ENCODE results near the gene RNF126. TPM values are rescaled to one million over a fixed set of nuclear protein-coding genes. Genes with fewer than 3 reads are reported as not detected.
A peak's percentile ranks its signal among the peaks of the same experiment; 100 is the strongest.

Gene RNF126
- total RNA-seq (2021; ENCODE audit: unreplicated experiment) (61.2 TPM), Bru-seq, nascent RNA (percentile 58 among the genes with signal in this experiment), BruChase-seq, experiment 1, labeled RNA remaining after a 2-hour chase (percentile 60 among the genes with signal in this experiment), BruChase-seq, experiment 2, labeled RNA remaining after a 6-hour chase (percentile 71 among the genes with signal in this experiment)
- 80.4 TPM for polyA plus RNA-seq (2012; ENCODE audit: insufficient read length)
- long read RNA-seq, transcript RNF126-201 (9 exons, 1,694 nt), result major isoform, 74 of 182 reads
- long read RNA-seq, transcript RNF126-203 (9 exons, 963 nt), result minor isoform, 7 of 182 reads
- long read RNA-seq, partial matches to known transcripts, result 19 of 182 reads
- long read RNA-seq, other reads (novel, unspliced or antisense), result 76 of 182 reads

GRCh38 chr19:662962-663681 lies at the start of gene RNF126:
TSS of gene RNF126 (minus strand) at chr19:663214. CDS start at chr19:663121, 93 bp downstream.
- Histone ChIP-seq H3K27ac (ENCODE audit: low read length) (peak within 1 kb of the TSS; percentile 80), H3K9me3 (ENCODE audit: control insufficient read depth, insufficient read depth, low read depth, low read length) (no peaks in the 10 kb centered on the region), H3K4me3 (ENCODE audit: low read depth in 2 of 2, low read length in 2 of 2) (peak within 1 kb of the TSS; percentile 58 to 78), H3K27me3 (ENCODE audit: control insufficient read depth, insufficient read depth, low read length) (no peaks in the 10 kb centered on the region), H3K4me1 (ENCODE audit: control insufficient read depth, insufficient read depth, low read length) (no peaks in the 10 kb centered on the region; the same call in 1 of the 2 replicates), H3K36me3 (ENCODE audit: control insufficient read depth, insufficient read depth, low read length) (no peaks in the 10 kb centered on the region; the same call in 1 of the 2 replicates)
- ATAC-seq (peak; percentile 84), DNase-seq (ENCODE audit: low read depth, low spot score) (no peak)
- intact Hi-C loops (cut with micrococcal nuclease; ENCODE audit: unreplicated experiment) (no loop called here), in situ Hi-C loops (cut with HindIII; ENCODE audit: low pct_unique_long_range_greater_than_20kb, low sequenced_read_pairs) (no loop called here)
- ChIA-PET CTCF (interaction anchor here (1.5 kb wide), 1 partner anchor 79 kb away, joined by 3 read pairs; no protein-coding TSS in a partner anchor), POLR2A (interaction anchor here (0.6 kb wide), 1 partner anchor 53 kb away, joined by 3 read pairs; no protein-coding TSS in a partner anchor)
- no TSS peak for BruUV-seq (replicated peaks)
- TF ChIP-seq POLR2AphosphoS5 (IDR thresholded peaks at IDR 0.05; ENCODE audit: low read depth, low read length) (peak; percentile 22; the same call in 1 of the 2 replicates), SIN3A (IDR thresholded peaks at IDR 0.05; ENCODE audit: borderline replicate concordance, insufficient read depth, low read depth, low read length) (no peak; the same call in 1 of the 2 replicates)
- TF ChIP-seq, protein P1, sequence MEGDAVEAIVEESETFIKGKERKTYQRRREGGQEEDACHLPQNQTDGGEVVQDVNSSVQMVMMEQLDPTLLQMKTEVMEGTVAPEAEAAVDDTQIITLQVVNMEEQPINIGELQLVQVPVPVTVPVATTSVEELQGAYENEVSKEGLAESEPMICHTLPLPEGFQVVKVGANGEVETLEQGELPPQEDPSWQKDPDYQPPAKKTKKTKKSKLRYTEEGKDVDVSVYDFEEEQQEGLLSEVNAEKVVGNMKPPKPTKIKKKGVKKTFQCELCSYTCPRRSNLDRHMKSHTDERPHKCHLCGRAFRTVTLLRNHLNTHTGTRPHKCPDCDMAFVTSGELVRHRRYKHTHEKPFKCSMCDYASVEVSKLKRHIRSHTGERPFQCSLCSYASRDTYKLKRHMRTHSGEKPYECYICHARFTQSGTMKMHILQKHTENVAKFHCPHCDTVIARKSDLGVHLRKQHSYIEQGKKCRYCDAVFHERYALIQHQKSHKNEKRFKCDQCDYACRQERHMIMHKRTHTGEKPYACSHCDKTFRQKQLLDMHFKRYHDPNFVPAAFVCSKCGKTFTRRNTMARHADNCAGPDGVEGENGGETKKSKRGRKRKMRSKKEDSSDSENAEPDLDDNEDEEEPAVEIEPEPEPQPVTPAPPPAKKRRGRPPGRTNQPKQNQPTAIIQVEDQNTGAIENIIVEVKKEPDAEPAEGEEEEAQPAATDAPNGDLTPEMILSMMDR (IDR thresholded peaks at IDR 0.05), result no peak

DNA sequence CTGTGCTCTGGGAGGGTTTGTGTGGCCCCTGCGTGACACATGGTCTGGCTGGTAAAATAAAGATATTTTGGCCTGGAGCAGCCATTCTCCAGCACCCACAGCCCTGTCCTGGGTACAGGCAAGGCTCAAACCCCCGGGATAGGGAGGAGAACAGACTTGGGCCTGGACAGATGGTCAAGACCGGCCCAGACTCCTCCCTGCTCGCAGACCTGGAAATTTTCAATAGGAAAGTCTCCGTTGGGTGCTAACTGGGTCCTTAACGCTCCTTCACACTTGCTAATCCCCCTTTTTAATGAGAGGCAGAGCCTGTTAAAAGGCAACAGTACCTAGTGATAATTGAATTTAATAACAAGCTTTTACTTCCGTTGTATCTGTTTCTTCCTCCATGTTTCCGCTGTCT lies 48.2 kb upstream of the RNF126 start:
- Histone ChIP-seq H3K27me3 (ENCODE audit: control insufficient read depth, insufficient read depth, low read length) (no peaks in the 10 kb centered on the region), H3K4me1 (ENCODE audit: control insufficient read depth, insufficient read depth, low read length) (no peaks in the 10 kb centered on the region), H3K4me3 (ENCODE audit: low read depth in 2 of 2, low read length in 2 of 2) (no peak overlapping the region), H3K27ac (ENCODE audit: low read length) (no peak overlapping the region), H3K9me3 (ENCODE audit: control insufficient read depth, insufficient read depth, low read depth, low read length) (no peaks in the 10 kb centered on the region), H3K36me3 (ENCODE audit: control insufficient read depth, insufficient read depth, low read length) (no peaks in the 10 kb centered on the region; the same call in 1 of the 2 replicates)
- POLR2A ChIA-PET, result no interaction called here
- in situ Hi-C loops (cut with HindIII; ENCODE audit: low pct_unique_long_range_greater_than_20kb, low sequenced_read_pairs) (no loop called here), intact Hi-C loops (cut with micrococcal nuclease; ENCODE audit: unreplicated experiment) (no loop called here)
- TF ChIP-seq POLR2AphosphoS5 (IDR thresholded peaks at IDR 0.05; ENCODE audit: low read depth, low read length) (no peak), SIN3A (IDR thresholded peaks at IDR 0.05; ENCODE audit: borderline replicate concordance, insufficient read depth, low read depth, low read length) (no peak), TCF7L2 (IDR thresholded peaks at IDR 0.05; ENCODE audit: low read depth, low read length) (no peak), REST (IDR thresholded peaks at IDR 0.05; ENCODE audit: insufficient read depth in 1 of 2, low read depth in 2 of 2, low read length in 1 of 2) (no peak)
- TF ChIP-seq, protein P1 (IDR thresholded peaks at IDR 0.05), result no peak
- ATAC-seq (no peak), DNase-seq (ENCODE audit: low read depth, low spot score) (no peak)
- no TSS peak for BruUV-seq (replicated peaks)
- CTCF ChIA-PET, result interaction anchor here (0.5 kb wide), 1 partner anchor 131 kb away, joined by 7 read pairs; no protein-coding TSS in a partner anchor

Measured in Panc1 (cell line).